SJCRH30 (cell line): ENCODE data around the gene DCTD. TPM values are rescaled to one million over a fixed set of nuclear protein-coding genes. Genes with fewer than 3 reads are reported as not detected.

Source experiments
- DNase-seq, 2 experiments: peaks; one replicate each; pipeline ENCODE4 v3.0.0-alpha.2; 2015 to 2020
- H3K27ac ChIP-seq: fragments of 250-450 bp; sonication (Bioruptor Pico); 2 replicates; pipeline ENCODE4 v1.5.1; 2020; ENCODE audit warnings: mild to moderate bottlenecking, moderate library complexity
- H3K27me3 ChIP-seq: fragments of 250-450 bp; sonication (Bioruptor Pico); 2 replicates; pipeline ENCODE4 v1.5.1; 2020; ENCODE audit warnings: mild to moderate bottlenecking, moderate library complexity
- H3K36me3 ChIP-seq: fragments of 250-450 bp; sonication (Bioruptor Pico); 2 replicates; pipeline ENCODE4 v1.5.1; 2020; ENCODE audit warnings: mild to moderate bottlenecking, moderate library complexity
- H3K4me1 ChIP-seq: fragments of 250-450 bp; sonication (Bioruptor Pico); 2 replicates; pipeline ENCODE4 v1.5.1; 2020; ENCODE audit warnings: mild to moderate bottlenecking, moderate library complexity
- H3K4me3 ChIP-seq: fragments of 250-450 bp; sonication (Bioruptor Pico); 2 replicates; pipeline ENCODE4 v1.5.1; 2020; ENCODE audit warnings: mild to moderate bottlenecking, moderate library complexity
- H3K9me3 ChIP-seq: fragments of 250-450 bp; sonication (Bioruptor Pico); replicated peaks from 2 replicates; pipeline ENCODE4 v1.5.1; 2020; ENCODE audit warnings: mild to moderate bottlenecking, moderate library complexity
- total RNA-seq: library from RNA; depleted of rRNA; stranded (reverse); fragments of >200 nt; shearing (Covaris generic); gene quantifications from 2 replicates; pipeline ENCODE4 v1.2.3, GENCODE V29; 2014

The DCTD gene
- total RNA-seq, 1 experiment from 2014 or later, result 73.6 TPM

DNA sequence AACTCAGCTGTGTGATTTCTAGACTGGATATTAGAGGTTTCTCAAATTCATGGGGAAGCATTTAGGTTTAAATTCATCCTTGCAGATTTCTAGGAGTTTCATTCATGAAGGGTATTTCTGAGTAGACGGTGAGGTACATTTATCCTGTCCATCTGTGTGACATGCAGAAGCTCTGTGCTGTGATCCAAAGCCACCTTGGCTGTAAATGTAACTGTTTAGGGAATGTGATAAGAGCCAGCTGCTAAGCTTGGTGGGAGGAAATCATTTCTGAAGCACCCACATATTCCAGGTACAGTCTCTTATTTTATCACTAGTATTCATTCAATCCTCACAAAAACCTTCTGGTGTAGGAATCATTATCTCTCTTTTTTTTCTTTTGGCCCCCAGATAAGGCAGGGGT, 8.7 kb upstream of the DCTD start:
- DNase-seq, result no peak
- Histone ChIP-seq H3K36me3 (no peaks in the 10 kb centered on the region), H3K4me1 (no peaks in the 10 kb centered on the region), H3K9me3 (no peaks in the 10 kb centered on the region), H3K27me3 (no peaks in the 10 kb centered on the region), H3K4me3 (no peak overlapping the region), H3K27ac (no peak overlapping the region)

DNA sequence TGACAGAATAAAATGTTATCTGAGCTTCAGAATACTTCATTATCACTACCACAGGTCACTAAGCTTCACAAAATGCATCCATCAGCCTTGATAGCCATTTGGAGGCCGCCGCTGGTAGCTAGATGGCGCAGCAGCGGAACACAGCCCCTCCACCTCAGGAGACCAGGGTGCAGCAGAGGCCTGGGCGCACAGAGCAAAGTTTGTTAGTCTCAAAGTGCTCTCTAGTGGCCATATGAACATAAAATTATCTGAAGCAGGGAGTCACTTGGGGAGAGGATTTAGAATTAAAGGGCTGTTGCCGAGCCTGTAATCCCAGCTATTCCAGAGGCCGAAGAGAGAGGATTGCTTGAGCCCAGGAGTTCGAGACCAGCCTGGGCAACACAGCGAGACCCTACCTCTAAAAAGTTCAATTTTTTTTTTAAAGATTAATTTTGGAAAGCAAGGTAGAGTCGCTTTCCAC, 8.1 kb upstream of the DCTD start:
- H3K36me3 ChIP-seq, result no peaks in the 10 kb centered on the region
- no peak overlapping the region for H3K27ac ChIP-seq
- no peaks in the 10 kb centered on the region for H3K4me1 ChIP-seq
- no peaks in the 10 kb centered on the region for H3K9me3 ChIP-seq
- no peaks in the 10 kb centered on the region for H3K27me3 ChIP-seq
- H3K4me3 ChIP-seq, result no peak overlapping the region
- DNase-seq, result peak; percentile 34 to 54

DNA sequence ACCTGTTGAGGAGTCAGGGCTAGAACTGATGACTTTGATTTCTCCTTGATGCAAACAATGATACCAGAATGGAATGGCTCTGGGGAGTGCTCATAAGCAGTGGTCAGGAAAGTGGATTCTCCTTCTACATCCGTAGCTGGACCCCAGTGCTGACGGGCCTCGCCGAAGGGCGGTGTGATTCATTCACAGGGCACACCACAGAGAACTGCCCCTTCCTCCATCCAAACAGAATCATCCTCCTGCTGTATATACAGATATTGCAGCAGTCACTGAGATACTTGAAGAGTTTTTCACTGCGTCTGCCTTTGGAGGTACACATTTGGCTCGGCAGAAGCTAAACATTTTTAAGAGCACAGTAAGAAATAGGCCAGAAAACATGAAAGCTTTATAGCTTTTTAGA, 7.3 kb upstream of the DCTD start:
- H3K27ac ChIP-seq, result no peak overlapping the region
- H3K4me3 ChIP-seq, result no peak overlapping the region
- no peaks in the 10 kb centered on the region for H3K27me3 ChIP-seq
- no peaks in the 10 kb centered on the region for H3K36me3 ChIP-seq
- no peaks in the 10 kb centered on the region for H3K9me3 ChIP-seq
- no peak for DNase-seq
- no peaks in the 10 kb centered on the region for H3K4me1 ChIP-seq

DNA sequence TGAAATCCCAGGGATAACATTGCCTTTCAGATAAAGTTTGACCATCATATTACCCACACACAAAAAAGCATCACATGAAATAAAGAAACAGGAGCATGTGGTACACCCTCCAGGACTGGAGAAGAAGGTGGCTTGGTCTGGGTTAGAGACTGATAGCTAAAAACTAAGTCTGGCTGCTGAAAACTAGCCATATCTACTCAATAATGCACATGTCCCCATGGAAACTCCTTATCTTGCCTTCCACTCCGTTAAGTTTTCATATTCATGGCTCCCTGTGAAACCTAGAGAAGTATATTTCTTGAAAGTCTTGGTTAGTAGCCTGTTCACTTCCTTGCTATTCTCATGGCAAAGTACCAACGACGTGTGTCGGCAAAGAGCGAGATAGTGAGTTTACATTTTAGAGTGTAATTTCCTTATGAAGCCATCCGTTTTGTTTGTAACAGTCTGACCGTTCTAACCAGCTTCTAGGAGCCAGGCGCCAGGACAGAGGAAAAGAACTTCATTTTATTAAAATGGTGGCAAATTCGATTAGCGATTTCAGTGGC, 6.7 kb upstream of the DCTD start:
- DNase-seq, result no peak
- no peak overlapping the region for H3K4me3 ChIP-seq
- no peak overlapping the region for H3K27ac ChIP-seq

DNA sequence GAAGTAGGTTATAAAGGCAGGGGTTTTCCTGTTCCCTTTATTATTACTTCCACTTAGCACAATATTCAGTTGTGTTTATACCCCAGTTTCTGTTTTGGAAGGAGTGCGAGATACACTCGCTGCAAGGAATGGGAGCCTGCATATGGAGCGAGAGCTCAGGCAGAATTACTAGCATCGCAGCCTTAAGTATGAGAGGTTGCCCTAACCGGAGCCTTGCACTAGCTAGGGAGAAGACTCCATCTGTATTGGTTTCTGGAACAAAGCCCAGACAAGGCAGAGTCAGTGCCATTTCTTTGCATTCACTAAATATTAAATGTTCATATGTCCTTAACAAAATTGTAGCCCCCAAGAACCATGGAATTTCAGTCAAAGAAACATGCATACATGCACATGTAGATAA, 6.2 kb upstream of the DCTD start:
- Histone ChIP-seq H3K9me3 (no peaks in the 10 kb centered on the region), H3K27me3 (no peaks in the 10 kb centered on the region), H3K36me3 (no peaks in the 10 kb centered on the region), H3K4me1 (no peaks in the 10 kb centered on the region), H3K27ac (no peak overlapping the region), H3K4me3 (peak overlapping the region; percentile 41; the same call in 1 of the 2 replicates)
- DNase-seq, result peak in 1 of 2 experiments; percentile 5

More for the DNA sequence above, 6.7 kb upstream of the DCTD start:
- H3K9me3 ChIP-seq, result no peaks in the 10 kb centered on the region
- no peaks in the 10 kb centered on the region for H3K27me3 ChIP-seq
- no peaks in the 10 kb centered on the region for H3K36me3 ChIP-seq
- H3K4me1 ChIP-seq, result no peaks in the 10 kb centered on the region

DNA sequence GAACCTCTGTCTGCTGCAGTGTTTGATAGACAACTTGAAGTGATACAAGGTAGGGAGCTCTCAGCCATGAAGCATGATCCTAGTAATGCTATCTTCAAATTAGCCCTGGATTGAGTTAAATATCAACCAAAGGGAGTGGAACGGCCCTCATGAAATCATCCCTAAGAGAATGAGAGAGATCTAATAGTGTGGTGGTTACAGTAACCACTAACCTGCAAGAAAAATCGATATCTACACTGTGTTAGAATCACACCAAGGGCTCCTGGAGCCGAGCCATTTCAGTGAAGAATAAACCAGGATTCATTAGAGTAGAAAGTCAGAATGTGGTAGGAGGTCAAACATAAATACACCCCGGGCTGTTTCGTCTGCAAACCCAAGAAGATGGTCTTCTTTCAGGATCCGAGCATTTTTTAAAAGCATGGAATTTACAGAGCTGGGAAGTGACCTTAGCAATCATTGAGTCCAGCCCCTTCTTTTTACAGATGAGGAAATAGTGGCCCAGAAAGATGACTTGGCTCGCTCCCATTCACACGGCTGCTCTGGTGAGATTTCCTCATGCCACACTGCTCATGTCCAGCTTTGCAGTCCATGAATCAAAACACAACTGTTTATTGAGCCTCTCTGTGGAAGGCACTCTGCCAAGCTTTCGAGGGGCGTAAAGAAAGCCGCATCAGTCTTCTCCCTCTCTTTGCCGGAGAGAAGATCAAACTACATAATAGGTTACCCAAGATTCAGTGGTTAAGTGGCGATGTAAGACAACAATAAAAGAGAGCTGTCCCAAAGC, 5.5 kb upstream of the DCTD start:
- Histone ChIP-seq H3K9me3 (no peaks in the 10 kb centered on the region), H3K36me3 (no peaks in the 10 kb centered on the region), H3K27me3 (no peaks in the 10 kb centered on the region), H3K4me3 (peak overlapping the region; percentile 41), H3K4me1 (no peaks in the 10 kb centered on the region), H3K27ac (no peak overlapping the region)
- peak; percentile 28 to 53 for DNase-seq

DNA sequence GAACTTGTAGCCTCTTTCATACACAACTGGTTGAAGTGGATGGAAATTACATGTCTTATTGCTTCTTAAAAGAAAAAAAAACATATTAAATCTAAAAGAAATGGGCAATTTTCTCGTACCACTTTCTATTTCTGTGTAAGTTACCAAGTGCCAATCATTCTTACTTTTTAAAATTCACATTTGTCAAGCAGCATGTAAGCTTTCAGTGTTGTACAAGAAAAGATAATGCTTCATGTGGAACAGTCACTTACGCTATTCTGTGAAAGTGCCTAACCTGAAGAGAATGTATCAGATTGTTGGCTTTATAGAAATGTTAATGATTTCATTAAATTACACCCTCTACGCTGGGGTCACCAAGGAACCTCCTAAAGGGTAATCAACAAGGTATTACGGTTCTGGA, 4.4 kb upstream of the DCTD start:
- no peaks in the 10 kb centered on the region for H3K27me3 ChIP-seq
- no peaks in the 10 kb centered on the region for H3K4me1 ChIP-seq
- no peak overlapping the region for H3K27ac ChIP-seq
- no peaks in the 10 kb centered on the region for H3K9me3 ChIP-seq
- DNase-seq, result no peak
- no peak overlapping the region for H3K4me3 ChIP-seq
- H3K36me3 ChIP-seq, result no peaks in the 10 kb centered on the region

DNA sequence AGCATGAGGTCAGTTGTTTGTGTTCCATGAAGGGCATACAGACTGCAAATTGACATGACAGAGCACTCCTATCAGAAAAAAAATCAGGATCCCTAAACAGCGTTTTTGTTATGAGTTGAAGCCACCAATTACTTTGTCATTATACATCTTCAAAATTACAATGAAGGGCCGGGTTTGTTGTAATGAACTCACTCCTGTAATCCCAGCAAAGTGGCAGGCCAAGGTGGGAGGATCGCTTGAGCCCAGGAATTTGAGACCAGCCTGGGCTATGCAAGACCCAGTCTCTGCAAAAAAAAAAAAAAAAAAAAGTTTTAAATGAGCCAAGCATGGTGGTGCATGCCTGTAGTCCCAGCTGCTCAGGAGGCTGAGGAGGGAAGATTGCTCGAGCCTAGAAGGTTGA, 3.5 kb upstream of the DCTD start:
- Histone ChIP-seq H3K4me3 (no peak overlapping the region), H3K4me1 (no peaks in the 10 kb centered on the region), H3K36me3 (no peaks in the 10 kb centered on the region), H3K9me3 (no peaks in the 10 kb centered on the region), H3K27ac (no peak overlapping the region), H3K27me3 (no peaks in the 10 kb centered on the region)
- no peak for DNase-seq

DNA sequence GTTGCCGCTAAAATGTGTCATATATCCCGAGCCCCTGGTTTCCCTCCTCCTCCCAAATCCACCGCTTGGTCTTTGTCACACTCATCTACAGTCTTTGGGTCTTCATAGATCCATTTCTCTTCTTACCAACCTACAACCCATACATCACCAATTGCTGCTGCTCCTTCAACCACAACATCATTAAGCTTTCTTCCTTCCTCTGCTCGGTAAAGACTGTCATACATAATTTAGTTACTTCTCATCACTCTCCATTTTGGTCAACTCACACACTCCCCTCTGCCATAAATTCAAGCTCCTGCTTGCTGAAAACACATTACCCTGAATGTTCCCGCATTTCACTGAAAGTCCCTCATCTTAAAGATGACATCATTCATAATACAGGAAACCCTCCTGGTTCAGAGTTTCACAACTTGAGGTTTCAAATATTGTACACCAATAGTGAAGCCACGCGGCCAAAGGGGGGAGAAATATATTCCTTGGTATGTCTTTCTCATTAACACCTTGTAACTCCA, 1.7 kb upstream of the DCTD start:
- H3K4me1 ChIP-seq, result no peaks in the 10 kb centered on the region
- no peaks in the 10 kb centered on the region for H3K27me3 ChIP-seq
- H3K36me3 ChIP-seq, result peaks cover 2% of the 10 kb centered on the region; the same call in 1 of the 2 replicates
- no peaks in the 10 kb centered on the region for H3K9me3 ChIP-seq
- DNase-seq, result no peak
- no peak overlapping the region for H3K27ac ChIP-seq
- no peak overlapping the region for H3K4me3 ChIP-seq

DNA sequence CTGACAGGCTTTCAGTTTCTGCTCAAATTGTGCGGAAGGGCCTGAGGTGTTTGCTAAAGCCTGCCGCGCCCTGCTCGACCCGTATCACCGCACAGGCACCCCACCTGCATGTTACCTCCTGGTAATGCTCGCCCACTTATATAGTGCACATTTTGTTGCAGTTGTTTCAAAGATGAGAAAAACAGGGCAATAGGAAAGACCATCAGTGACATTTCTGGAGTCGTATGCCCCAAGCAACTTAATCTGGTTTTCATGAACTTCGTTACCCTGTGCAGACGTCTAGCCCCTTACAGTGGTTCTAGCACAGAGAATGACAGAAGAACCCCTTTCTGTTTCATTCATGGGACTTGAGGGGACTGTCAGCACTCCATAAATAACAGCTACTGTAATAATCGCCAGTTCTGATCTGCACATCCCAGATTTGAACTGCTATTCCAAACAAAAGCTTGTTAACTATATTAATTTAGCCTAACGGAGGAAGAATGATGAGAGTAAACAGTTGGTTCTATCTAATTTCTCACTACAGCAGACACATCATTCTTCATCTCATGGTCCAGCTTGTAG, 940 bp upstream of the DCTD start:
- Histone ChIP-seq H3K27me3 (no peaks in the 10 kb centered on the region), H3K36me3 (peaks cover 7% of the 10 kb centered on the region), H3K9me3 (no peaks in the 10 kb centered on the region), H3K4me3 (peak overlapping the region; percentile 94), H3K4me1 (no peaks in the 10 kb centered on the region), H3K27ac (peak overlapping the region; percentile 86)
- no peak for DNase-seq

DNA sequence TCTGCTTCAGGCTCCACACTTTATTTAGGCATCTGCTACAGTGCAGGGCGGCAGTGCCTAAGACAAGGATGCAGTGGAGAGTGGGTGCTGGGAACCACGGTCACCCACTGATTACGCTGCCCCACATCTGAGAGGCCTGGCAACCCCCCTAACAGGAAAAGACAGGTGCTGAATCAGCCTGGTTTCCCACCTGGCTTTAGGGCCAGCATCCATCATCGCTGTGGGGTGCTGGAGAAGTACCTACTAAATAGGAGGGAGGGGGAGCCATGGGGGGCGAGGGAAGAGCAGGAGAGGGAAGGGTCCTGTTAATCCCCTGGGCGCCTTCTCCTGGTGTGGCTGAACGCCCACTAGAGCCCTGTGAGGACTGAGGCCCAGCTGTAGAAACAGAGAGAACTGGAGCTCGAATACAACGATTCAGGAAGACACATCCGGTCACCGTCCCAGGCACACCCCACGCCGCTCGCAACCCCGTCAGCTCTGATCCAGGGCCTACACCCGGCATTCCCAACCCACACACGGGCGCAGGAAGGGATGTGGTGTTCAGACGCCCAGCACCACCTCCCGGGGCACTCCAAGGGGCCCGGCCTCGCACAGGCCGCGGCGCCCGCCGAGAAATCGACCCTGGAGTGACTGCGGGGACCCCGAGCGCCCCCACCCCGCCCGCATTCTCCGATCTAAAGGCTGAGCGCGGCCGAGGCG, 554 bp downstream of the DCTD start:
- Histone ChIP-seq H3K27me3 (no peaks in the 10 kb centered on the region), H3K27ac (peak overlapping the region; percentile 88), H3K9me3 (no peaks in the 10 kb centered on the region), H3K4me1 (no peaks in the 10 kb centered on the region), H3K4me3 (peak overlapping the region; percentile 94), H3K36me3 (peaks cover 11% of the 10 kb centered on the region)
- peak; percentile 61 to 65 for DNase-seq

DNA sequence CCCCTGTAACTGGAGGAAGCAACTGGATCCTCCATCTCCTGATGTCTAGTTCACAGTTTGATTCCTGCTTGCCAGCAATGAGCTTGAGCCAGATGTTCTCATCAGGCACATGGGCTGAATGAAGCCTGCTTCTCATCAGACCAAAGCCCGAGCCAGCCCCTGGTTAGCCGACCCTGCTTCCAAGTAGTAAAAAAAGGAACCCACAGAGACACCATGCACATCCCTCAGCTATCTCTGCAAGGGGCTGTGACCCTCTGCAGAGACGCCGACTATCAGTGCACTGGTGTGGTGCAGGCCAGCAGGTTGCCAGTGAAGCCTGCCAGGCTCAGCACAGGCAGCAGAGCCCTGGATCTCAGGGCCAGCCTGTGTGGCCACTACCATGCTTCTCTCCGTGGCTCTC, 2.8 kb downstream of the DCTD start:
- Histone ChIP-seq H3K4me1 (no peaks in the 10 kb centered on the region), H3K9me3 (no peaks in the 10 kb centered on the region), H3K27me3 (no peaks in the 10 kb centered on the region), H3K27ac (no peak overlapping the region), H3K4me3 (no peak overlapping the region), H3K36me3 (peaks cover 17% of the 10 kb centered on the region)
- no peak for DNase-seq

DNA sequence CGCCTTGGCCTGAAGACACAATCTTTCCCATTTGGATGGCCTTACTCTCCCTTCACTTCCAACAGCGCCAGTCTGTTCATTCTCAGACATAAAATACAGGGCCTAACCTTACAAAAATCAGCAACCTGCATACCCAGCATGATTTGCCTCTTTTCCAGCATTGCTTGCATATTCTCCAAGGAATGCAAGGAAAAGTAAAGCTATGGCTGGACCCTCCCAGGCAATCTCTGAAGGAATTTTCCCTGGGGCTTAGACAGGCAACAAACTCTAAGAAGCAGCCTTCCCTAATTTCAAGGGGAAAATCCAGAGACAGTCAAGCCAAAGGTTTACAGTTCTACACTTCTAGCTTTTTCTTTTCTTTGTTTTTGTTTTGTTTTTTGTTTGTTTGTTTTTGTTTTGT, 3.6 kb downstream of the DCTD start:
- Histone ChIP-seq H3K4me3 (no peak overlapping the region), H3K9me3 (no peaks in the 10 kb centered on the region), H3K36me3 (peaks cover 17% of the 10 kb centered on the region), H3K27ac (no peak overlapping the region), H3K4me1 (no peaks in the 10 kb centered on the region), H3K27me3 (no peaks in the 10 kb centered on the region)
- no peak for DNase-seq

DNA sequence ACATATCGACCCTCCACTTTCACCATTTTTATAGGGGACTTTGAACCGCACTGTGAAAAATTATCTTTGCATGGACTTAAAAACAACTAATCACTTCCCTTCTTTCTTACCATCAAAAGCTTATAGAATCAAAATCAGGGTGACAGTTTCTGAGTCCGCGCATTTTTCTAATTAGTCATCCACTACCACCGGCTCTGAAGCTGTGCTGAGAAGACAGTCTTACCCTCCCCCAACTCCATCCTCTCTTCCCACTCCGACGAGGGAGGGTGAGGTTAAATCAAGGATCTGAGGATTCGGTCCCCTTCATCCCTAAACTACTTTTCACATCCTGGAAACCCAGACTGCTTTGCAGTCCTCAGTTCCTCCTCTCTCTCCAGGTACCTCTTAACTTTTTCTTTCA, 4.2 kb downstream of the DCTD start:
- no peak for DNase-seq
- H3K27ac ChIP-seq, result no peak overlapping the region
- peaks cover 17% of the 10 kb centered on the region for H3K36me3 ChIP-seq
- no peak overlapping the region for H3K4me3 ChIP-seq
- no peaks in the 10 kb centered on the region for H3K4me1 ChIP-seq
- no peaks in the 10 kb centered on the region for H3K27me3 ChIP-seq
- no peaks in the 10 kb centered on the region for H3K9me3 ChIP-seq

DNA sequence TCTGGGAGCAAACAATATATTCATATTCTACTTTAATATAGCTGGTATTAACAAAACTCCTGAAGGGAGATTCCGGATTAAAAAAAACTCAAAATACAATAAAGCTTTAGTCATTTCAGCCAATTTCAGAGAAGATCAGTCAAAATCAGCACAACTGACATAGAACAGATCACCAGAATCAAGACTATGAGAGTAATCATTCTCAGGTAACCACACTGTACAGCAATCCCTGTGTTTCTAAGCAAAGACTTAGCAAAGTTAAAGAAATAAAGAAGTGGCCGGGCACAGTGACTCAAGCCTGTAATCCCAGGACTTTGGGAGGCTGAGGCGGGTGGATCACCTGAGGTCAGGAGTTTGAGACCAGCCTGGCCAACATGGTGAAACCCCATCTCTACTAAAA, 9.1 kb downstream of the DCTD start:
- Histone ChIP-seq H3K36me3 (peaks cover 10% of the 10 kb centered on the region; the same call in 1 of the 2 replicates), H3K27ac (no peak overlapping the region), H3K9me3 (no peaks in the 10 kb centered on the region), H3K27me3 (no peaks in the 10 kb centered on the region), H3K4me3 (no peak overlapping the region), H3K4me1 (no peaks in the 10 kb centered on the region)
- DNase-seq, result no peak
